GM19025 (cell line): Measurements from ENCODE around the gene ARHGEF16.

Experiments used
- ATAC-seq: cut with Tn5 transposase; IDR thresholded peaks from one replicate; pipeline ENCODE4 v1.9.1; 2021; ENCODE audit warnings: mild to moderate bottlenecking, low read depth, moderate library complexity; ENCODE audit not compliant: unreplicated experiment

Gene ARHGEF16

DNA sequence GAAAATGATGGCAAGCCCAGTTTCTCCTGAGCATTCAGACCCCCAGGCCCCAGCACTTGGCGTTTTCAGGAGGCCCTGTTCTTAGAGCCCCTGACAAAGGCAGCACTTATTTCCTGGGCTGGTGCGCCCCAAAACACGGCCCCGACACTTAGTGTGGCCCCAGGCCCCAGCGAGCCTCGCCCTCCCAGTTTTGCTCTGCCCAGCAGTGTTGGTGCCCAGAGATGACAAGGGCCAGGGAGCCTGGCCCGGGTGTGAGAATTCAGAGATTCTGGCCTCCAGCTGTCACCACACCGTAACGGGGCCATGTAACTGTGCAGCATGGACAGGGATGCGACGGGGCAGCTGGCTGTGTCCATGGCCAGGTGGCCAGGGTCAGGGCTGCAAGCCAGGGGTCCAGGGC, 18.0 kb upstream of the ARHGEF16 start:
- no peak for ATAC-seq

DNA sequence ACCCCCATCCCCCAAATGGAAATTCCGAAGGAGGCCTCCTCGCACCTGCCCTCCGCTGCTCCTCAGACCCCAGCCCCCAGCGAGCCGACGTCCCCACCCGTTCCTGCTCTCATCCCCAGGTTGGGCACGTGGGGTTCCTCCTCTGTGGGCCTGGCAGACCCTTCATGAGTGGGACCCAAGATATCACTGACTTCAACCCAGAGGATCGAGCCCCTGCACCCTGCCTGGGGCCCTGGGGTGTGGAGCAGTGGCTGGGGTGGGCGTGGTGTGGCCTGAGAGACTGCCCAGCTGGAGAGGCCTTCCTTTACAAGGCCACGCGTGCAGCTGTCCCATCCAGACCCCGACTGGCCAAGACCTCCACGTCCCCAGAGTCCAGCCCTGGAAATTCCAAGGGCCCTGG, 17.6 kb upstream of the ARHGEF16 start:
- no peak for ATAC-seq

DNA sequence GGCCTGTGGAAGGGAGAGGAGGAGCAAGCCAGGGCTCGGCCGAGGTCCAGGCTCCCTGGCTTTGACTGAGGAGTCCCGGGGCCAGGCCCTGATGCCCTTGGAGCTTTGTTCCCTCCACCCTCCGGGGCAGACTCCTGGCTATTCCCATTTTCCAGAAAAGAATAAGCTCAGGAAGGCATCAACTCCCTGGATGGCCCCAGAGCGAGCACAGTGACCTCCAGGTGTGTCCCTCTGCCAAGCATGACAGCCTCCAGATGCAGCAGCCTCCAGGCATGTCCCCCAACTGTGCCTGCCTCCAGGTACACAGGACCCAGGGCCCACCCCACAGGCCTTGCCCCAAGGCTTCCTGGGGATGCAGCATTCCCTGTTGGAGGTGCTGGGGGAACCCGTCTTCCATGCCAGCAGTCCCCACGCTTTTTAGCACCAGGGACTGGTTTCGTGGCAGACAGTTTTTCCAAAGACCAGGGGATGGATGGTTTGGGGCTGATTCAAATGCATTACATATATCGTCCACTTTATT, 15.7 kb upstream of the ARHGEF16 start:
- no peak for ATAC-seq

DNA sequence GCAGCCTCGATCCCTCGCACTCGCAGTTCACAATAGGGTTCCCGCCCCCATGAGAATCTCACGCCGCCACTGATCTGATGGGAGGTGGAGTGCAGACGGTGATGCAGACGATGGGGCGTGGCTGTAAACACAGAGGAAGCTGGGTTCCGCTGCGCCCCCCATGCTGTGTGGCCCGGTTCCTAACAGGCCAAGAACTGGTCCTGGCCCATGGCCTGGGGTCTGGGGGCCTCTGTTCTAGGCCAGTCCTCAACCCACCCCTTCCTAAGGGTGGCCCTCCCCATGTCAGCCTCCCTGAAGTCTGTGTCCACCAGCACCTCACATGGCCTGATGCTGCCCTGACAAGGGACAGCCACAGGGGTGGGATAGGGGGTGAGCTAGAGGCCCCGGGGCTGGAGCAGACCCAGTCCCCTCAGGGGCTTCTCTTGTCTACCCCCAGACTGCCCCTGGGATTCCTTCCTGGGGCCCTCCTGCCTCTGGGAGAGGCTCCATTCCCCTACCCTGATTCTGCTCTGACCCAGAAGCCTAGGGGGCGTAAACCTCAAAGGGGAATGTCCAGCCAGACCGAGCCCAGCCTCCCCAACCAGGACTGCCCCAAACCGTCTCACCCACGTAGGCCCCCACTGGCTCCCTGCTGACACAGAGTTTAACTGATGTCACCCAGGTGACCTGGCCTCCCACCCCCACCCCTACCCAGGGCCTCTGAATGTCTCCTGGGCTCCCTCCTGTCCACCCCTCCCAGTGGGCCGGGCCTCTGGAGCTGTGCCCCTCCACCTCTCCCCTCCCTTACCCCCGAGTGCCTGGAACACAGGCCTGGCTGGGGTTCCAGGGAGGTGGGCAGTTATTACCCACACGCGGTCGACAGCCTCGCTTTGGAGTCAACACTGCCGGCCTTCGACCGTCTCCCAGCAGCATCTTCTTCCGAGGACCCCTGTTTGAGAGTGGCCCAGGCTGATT, 14.8 kb upstream of the ARHGEF16 start:
- no peak for ATAC-seq

GRCh38 chr1:3440300-3440681, 14.2 kb upstream of the ARHGEF16 start:
- ATAC-seq, result no peak

DNA sequence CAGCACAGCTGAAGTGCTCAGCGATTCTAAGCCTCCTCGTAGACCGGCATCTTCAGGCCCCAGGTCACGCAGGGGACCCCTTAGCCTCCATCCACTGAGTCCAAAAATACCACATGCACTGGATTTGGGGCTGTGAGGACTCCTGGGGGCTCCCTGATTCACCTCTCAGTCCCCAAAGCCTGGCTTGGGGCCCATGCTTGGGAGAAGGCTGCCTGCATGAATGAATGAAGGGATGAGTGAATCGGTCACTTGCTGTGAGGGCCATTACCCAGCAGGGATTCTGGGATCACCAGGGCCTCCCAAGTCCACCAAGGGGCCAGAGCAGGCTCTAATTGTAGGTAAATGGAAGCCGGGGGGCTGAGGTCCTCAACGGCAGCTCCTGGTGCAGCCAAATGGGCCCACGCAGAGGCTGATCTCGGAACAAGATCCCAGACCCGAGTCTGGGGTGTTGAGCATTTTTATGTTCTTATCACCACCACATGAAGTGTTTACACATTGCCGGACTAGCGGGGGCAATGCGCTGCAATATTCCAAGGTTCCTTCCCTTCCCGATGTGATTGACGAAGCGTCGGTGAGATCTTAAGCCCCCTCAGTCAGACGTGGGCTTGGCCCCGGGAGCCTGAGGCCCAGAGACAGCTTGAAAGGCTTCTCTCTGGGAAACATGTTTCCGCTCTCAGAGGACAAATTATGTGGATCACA, 13.6 kb upstream of the ARHGEF16 start:
- no peak for ATAC-seq

- ATAC-seq, result no peak
These were observed 13.0 kb upstream of the ARHGEF16 start for GRCh38 chr1:3441410-3441847.

DNA sequence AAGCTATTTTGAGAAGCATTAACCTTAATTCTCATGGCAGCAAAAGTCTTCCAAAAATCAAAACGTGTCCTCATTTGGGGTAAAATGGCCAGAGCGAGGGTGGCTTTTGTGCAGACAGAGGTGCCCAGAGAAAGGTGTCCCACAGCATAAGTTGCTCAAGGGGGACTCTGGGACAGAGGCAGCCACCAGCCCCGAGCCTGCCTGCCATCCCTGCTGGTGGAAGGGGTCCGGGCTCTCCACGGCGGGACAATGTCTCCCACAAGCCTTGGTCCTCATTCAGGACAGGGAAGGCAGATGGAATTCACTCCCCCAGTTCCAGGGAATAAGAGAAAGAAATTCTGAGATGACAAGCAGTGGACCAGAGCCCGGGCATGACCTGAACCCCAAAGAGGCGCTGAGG, 12.6 kb upstream of the ARHGEF16 start:
- ATAC-seq, result no peak

DNA sequence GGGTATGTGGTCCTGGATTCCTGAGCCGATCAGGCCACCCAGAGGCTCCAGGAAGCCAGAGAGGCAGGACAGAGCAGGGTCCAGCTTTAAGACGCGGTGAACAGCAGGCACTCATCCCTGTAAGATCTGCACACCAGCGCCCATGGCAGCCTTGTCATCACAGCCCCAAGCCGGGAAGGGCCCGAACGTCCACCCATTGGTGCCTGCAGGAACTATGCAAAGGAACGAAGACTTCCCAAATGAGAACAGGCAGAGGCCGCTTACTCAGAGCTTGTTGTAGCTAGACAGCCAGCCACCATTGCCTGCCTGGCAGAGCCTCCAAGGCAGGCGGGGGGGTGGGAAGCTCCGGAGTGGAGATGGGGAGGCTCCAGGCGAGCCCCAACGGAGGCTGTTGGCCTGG, 12.1 kb upstream of the ARHGEF16 start:
- no peak for ATAC-seq

DNA sequence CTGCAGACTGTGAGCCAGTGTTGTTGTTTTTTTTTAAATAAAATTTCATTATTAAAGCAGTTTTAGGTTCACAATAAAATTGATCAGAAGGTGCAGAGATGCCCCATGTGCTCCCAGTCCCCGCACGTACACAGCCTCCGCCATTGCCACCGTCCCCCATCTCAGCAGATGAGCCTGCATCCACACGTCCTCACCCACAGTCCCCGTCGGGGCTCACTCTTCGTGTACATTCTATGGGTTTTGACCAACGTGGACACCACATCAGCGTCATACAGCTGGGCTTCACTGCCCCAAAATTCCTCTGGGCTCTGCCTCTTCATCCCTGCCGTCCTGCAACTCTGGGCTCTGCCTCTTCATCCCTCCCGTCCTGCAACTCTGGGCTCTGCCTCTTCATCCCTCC, 11.6 kb upstream of the ARHGEF16 start:
- no peak for ATAC-seq

- ATAC-seq, result no peak
These were observed 10.7 kb upstream of the ARHGEF16 start for GRCh38 chr1:3443807-3444206.

- ATAC-seq, result no peak
These were observed 10.2 kb upstream of the ARHGEF16 start for GRCh38 chr1:3444298-3444697.

DNA sequence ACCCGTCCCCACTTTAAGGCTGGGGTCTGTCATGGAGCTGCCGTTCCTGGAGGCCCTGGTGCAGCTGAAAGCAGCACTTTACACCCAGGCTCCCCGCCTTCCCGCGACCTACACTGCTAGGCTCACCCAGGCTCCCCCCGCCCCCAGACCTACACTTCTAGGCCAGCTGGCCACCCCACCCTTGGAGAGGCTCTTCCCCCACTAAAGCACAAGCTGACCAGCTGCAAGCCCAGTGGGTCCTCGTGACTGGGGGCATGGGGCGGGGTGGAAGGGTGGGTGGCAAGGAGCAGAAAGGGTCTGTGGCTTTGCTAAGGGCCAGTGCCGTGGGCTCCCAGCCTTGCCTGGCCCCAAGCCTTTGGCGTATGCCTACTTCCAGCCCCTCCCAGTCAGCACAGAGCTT, 9.7 kb upstream of the ARHGEF16 start:
- ATAC-seq, result no peak

- no peak for ATAC-seq
These were observed 4.1 kb upstream of the ARHGEF16 start for GRCh38 chr1:3450202-3450863.

GRCh38 chr1:3450983-3451382, 3.5 kb upstream of the ARHGEF16 start:
- no peak for ATAC-seq

DNA sequence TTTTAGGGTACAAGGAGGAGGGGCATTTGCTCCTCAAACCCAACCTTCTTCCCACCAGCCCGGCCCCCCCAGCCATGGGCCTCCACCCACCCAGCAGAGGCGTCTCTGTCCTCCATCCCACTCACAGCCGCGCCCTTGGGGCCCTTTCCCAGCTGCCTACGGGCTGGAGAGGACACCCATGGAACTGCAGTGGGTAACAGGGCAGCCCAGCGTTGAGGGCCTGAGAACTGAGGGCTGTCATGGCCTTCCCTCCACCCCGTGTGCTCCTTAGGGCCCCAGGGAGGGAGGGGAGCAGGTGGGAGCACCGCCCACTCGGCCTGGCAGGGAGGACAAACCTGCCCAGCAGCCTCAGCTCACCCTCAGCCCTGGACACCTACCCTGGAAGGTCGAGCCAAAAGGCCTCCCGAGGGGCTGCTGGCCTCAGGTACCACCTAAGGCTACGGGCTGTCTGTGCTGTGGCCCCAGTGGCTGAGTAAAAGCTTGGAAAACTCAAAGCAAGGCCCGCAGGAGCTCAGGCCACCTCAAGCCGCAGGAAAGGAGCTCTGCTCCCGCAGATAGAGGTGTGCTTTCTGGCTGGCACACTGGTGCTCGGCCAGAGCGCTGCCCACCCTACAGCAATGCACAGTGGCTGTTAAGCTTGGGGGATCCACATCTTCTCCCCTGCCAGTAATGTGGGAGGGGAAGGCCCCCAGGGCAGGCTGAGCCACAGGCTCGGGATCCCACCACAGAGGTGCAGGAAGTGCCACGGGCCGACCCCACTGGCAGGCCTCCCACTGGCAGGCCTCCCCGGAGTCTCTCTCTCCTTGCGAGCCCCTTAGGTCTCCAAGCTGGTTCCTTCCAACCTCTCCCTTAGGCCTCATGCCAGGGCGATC, 2.2 kb upstream of the ARHGEF16 start:
- ATAC-seq, result no peak

DNA sequence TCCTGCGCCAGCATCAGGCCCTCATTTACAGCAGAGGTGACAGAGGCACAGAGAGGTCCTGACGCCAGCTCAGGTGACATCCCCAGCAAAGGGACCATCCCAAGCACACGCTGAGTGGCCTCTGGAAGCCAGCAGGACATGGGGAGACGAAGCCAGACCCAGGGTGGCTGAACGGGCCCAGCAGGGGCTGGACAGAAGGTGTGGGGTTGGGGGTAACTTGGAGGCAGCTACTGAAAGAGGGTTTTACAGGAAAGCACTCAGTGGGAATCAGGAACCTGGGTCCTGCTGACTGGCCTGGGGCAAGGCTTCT, 1.6 kb upstream of the ARHGEF16 start:
- ATAC-seq, result no peak

GRCh38 chr1:3453203-3453761, 1.2 kb upstream of the ARHGEF16 start:
- no peak for ATAC-seq

GRCh38 chr1:3454811-3455618, 550 bp downstream of the ARHGEF16 start:
- ATAC-seq, result no peak
